K562 (cell line): ENCODE measurements around the gene PLEK2. TPM values are rescaled to one million over a fixed set of nuclear protein-coding genes. Genes with fewer than 3 reads are reported as not detected.

ENCODE experiments used
- ATAC-seq: fragments of 200-7000 bp; cut with Tn5 transposase; 3 replicates; pipeline ENCODE4 v1.9.1; 2020; ENCODE audit warnings: moderate library complexity
- BruUV-seq: library from RNA; stranded (reverse); fragments of 400-500 nt; replicated peaks from 2 replicates; lab custom pipeline; 2021; lab: Mats Ljungman, UMichigan
- CTCF ChIA-PET: fragments of 300-600 bp; formaldehyde crosslinking; extraction: SDS; loops from one replicate; lab custom pipeline; 2021; ENCODE audit warnings: low intra/inter-chr PET ratio; lab: Yijun Ruan, JAX
- POLR2A ChIA-PET: fragments of 300-600, 350-650 bp; sonication (Branson Sonifier 250); formaldehyde crosslinking; extraction: SDS; loops from one replicate; lab custom pipeline; 2021; ENCODE audit warnings: antibody characterized with exemption, inconsistent platforms; lab: Yijun Ruan, JAX
- DNase-seq, 4 experiments: peaks; one replicate each; pipeline versions ENCODE4 v3.0.0 to v3.0.0-alpha.2; 2011 to 2018; ENCODE audit warnings: low spot score in 3 of 4, mixed read lengths in 3 of 4; ENCODE audit errors: extremely low read depth in 1 of 4
- FAIRE-seq: peaks from 2 replicates; lab custom pipeline; 2011; peaks lifted over from hg19 to GRCh38; lab: Jason Lieb, UNC
- H2AFZ ChIP-seq: 2 replicates; pipeline ENCODE4 v1.6.0; 2011; ENCODE audit warnings: low read depth, low read length, control low read depth, inconsistent platforms
- H3K27ac ChIP-seq: fragments of 200-600 bp; 3 replicates; pipeline ENCODE4 v1.8.0; 2011; ENCODE audit warnings: low read depth, mild to moderate bottlenecking, control low read depth, inconsistent platforms, low read length, moderate library complexity, mixed read lengths; ENCODE audit errors: extremely low read depth
- H3K27me3 ChIP-seq, 2 experiments: fragments of 300-600 bp in 1 of 2; 2 replicates in 1 of 2; 3 replicates in 1 of 2; pipeline versions ENCODE4 v1.6.0 to v1.8.0; 2011; ENCODE audit warnings: inconsistent platforms in 2 of 2, low read length in 2 of 2, mild to moderate bottlenecking in 1 of 2, mixed read lengths in 1 of 2, moderate library complexity in 1 of 2; ENCODE audit not compliant: control insufficient read depth in 2 of 2, insufficient read depth in 2 of 2
- H3K36me3 ChIP-seq: fragments of 300-600 bp; 3 replicates; pipeline ENCODE4 v1.8.0; 2011; ENCODE audit warnings: mild to moderate bottlenecking, low read length, inconsistent platforms; ENCODE audit not compliant: control insufficient read depth, insufficient read depth
- H3K4me1 ChIP-seq, 2 experiments: fragments of 200-600 bp in 1 of 2; replicated peaks in 1 of 2; 2 replicates in 1 of 2; 3 replicates in 1 of 2; pipeline versions ENCODE4 v1.5.1 to v1.8.0; 2011; ENCODE audit warnings: inconsistent platforms in 2 of 2, low read length in 2 of 2, mild to moderate bottlenecking in 1 of 2, mixed read lengths in 1 of 2, moderate library complexity in 1 of 2; ENCODE audit not compliant: control insufficient read depth in 2 of 2, insufficient read depth in 2 of 2
- H3K4me2 ChIP-seq: 2 replicates; pipeline ENCODE4 v1.6.1; 2011; ENCODE audit warnings: low read length, control low read depth, inconsistent platforms, mixed read lengths; ENCODE audit not compliant: insufficient read depth
- H3K4me3 ChIP-seq: fragments of 200-600 bp; sonication (generic), shearing (Covaris generic); 2 replicates; pipeline ENCODE4 v1.5.1; 2016; ENCODE audit warnings: control low read depth, inconsistent platforms
- H3K79me2 ChIP-seq: fragments of 200-600 bp; 3 replicates; pipeline ENCODE4 v1.8.0; 2011; ENCODE audit warnings: low read length, inconsistent platforms; ENCODE audit not compliant: control insufficient read depth, insufficient read depth
- H3K9ac ChIP-seq, 2 experiments: 2 replicates each; pipeline versions ENCODE4 v1.6.0 to v1.6.1; 2011; ENCODE audit warnings: low read depth in 2 of 2, low read length in 2 of 2, control low read depth in 1 of 2, inconsistent platforms in 1 of 2, mild to moderate bottlenecking in 1 of 2, mixed read lengths in 1 of 2; ENCODE audit not compliant: insufficient read depth in 1 of 2
- H3K9me1 ChIP-seq: one replicate; pipeline ENCODE4 v1.6.0; 2011; ENCODE audit warnings: inconsistent platforms, mild to moderate bottlenecking, low read length, moderate library complexity; ENCODE audit not compliant: control insufficient read depth, insufficient read depth
- H3K9me3 ChIP-seq: replicated peaks from 2 replicates; pipeline ENCODE4 v1.5.1; 2011; ENCODE audit warnings: low read depth, low read length, inconsistent platforms; ENCODE audit not compliant: control insufficient read depth, insufficient read depth
- H4K20me1 ChIP-seq: replicated peaks from 2 replicates; pipeline ENCODE4 v1.6.1; 2011; ENCODE audit warnings: low read length, inconsistent platforms, mixed read lengths; ENCODE audit not compliant: control insufficient read depth, insufficient read depth
- ATF7 ChIP-seq: fragments of 450-650 bp; IDR thresholded peaks from 2 replicates; pipeline ENCODE4 v1.7.1; 2014; ENCODE audit warnings: mild to moderate bottlenecking, moderate library complexity
- ELF1 ChIP-seq: fragments of 200-800 bp; sonication (Bioruptor generic); IDR thresholded peaks from 2 replicates; pipeline ENCODE4 v1.6.1; 2016; ENCODE audit warnings: missing genetic modification characterization, missing compliant biosample characterization
- ELF2 ChIP-seq: fragments of 250-450 bp; sonication (Bioruptor Pico); IDR thresholded peaks from 2 replicates; pipeline ENCODE4 v1.5.0; 2021; ENCODE audit warnings: mild to moderate bottlenecking
- KLF1 ChIP-seq: fragments of 450-650 bp; IDR thresholded peaks from 2 replicates; pipeline ENCODE4 v1.6.1; 2016; ENCODE audit warnings: missing genetic modification characterization, missing compliant biosample characterization
- NRF1 ChIP-seq, 2 experiments: fragments of 450-650 bp; IDR thresholded peaks in 1 of 2; conservative IDR thresholded peaks in 1 of 2; 2 replicates each; pipeline ENCODE4 v1.6.1; 2014; ENCODE audit warnings: mild to moderate bottlenecking in 2 of 2
- RREB1 ChIP-seq: fragments of 250-450 bp; sonication (Bioruptor Pico); IDR thresholded peaks from 2 replicates; pipeline ENCODE4 v1.4.0; 2020
- ZKSCAN3 ChIP-seq: fragments of 250-450 bp; sonication (Bioruptor Pico); IDR thresholded peaks from 2 replicates; pipeline ENCODE4 v1.4.0; 2020
- ZNF639 ChIP-seq, 2 experiments: fragments of 200-800 bp in 1 of 2; sonication (Bioruptor generic) in 1 of 2; sonication (generic) in 1 of 2; formaldehyde crosslinking in 1 of 2; IDR thresholded peaks in 1 of 2; conservative IDR thresholded peaks in 1 of 2; 2 replicates each; pipeline versions ENCODE4 v1.5.0 to v1.6.1; 2016 to 2020; ENCODE audit warnings: missing compliant biosample characterization in 1 of 2, missing genetic modification characterization in 1 of 2, missing genetic modification reagents in 1 of 2
- ZNF740 ChIP-seq, 3 experiments: fragments of 200-800 bp in 1 of 3; sonication (Bioruptor generic) in 1 of 3; sonication (generic) in 1 of 3; formaldehyde crosslinking in 1 of 3; IDR thresholded peaks; 2 replicates each; pipeline versions ENCODE4 v1.6.1 to v1.8.0; 2016 to 2022; ENCODE audit warnings: mild to moderate bottlenecking in 2 of 3, missing compliant biosample characterization in 2 of 3, missing genetic modification characterization in 2 of 3, missing genetic modification reagents in 1 of 3
- WGBS: fragments of 100-300 bp; shearing (Covaris generic); methylation state at CpG from one replicate; pipeline ENCODE4 v1.1.6; 2016; ENCODE audit warnings: low coverage, mixed read lengths; ENCODE audit not compliant: insufficient coverage; ENCODE audit errors: missing lambda C conversion rate; 5-methylcytosine and 5-hydroxymethylcytosine counted together
- in situ Hi-C: fragments of 300-500 bp; cut with MboI; formaldehyde crosslinking; loops from 4 replicates; pipeline ENCODE4 v1.15.0; 2018; ENCODE audit warnings: inconsistent platforms, mixed read lengths
- intact Hi-C: fragments of 100-400 bp; cut with micrococcal nuclease; formaldehyde crosslinking; loops from 2 replicates; pipeline ENCODE4 v1.14.2; 2022
- polyA plus RNA-seq, 8 experiments: library from polyadenylated mRNA; depleted of rRNA in 4 of 8; stranded (reverse) in 5 of 8; unstranded in 3 of 8; fragments of >200 nt; fragmentation: Nextera tagmentation in 2 of 8; fragmentation: Illumina TruSeq in 1 of 8; extraction: Ambion mirVana in 2 of 8; extraction: Trizol in 1 of 8; gene quantifications; 2 replicates each; pipeline versions ENCODE4 v1.2.1 to v1.2.3, GENCODE V29; 2011 to 2014; ENCODE audit warnings: inconsistent platforms in 1 of 8, missing spikeins in 1 of 8
- total RNA-seq, 7 experiments: library from RNA; depleted of rRNA in 6 of 7; stranded (reverse); fragments of >200 nt in 6 of 7; fragmentation: Illumina TruSeq in 2 of 7; extraction: Trizol in 2 of 7; gene quantifications; 2 replicates each; pipeline versions ENCODE4 v1.2.1 to v1.2.3, GENCODE V29; 2011 to 2021; ENCODE audit warnings: low replicate concordance in 1 of 7

Gene PLEK2
- total and polyA plus RNA-seq, 9 of the 15 experiments (the other 6 are each of a cell fraction or from before 2014, with no cell fraction given): not detected

- H3K27me3 ChIP-seq: no peaks in the 10 kb centered on the region
- H4K20me1 ChIP-seq: peaks cover 6% of the 10 kb centered on the region; the same call in 1 of the 2 replicates
- H3K79me2 ChIP-seq: peaks cover 94% of the 10 kb centered on the region
- no peaks in the 10 kb centered on the region for H3K9me3 ChIP-seq
- ChIA-PET POLR2A (interaction anchor here (0.5 to 1.3 kb wide), 10 partner anchors 10 to 731 kb away, joined by 3 to 4 read pairs (median 3); no protein-coding TSS in a partner anchor), CTCF (interaction anchor here (1.0 to 1.1 kb wide), 2 partner anchors 66 to 194 kb away, joined by 3 to 5 read pairs; no protein-coding TSS in a partner anchor)
- peak within 1 kb of the TSS; percentile 98 for H3K27ac ChIP-seq
- peak; percentile 99 for FAIRE-seq
- H3K9ac ChIP-seq: peak within 1 kb of the TSS; percentile 96 to 99
- H2AFZ ChIP-seq: peak within 1 kb of the TSS; percentile 95
- H3K9me1 ChIP-seq: no peaks in the 10 kb centered on the region
- 1% methylated on average over 40 of the region's 47 CpGs for WGBS
- intact Hi-C loops (loop anchor here (5.0 kb wide), 1 partner anchor 118 kb away; the partner anchor contains the start of gene PALS1), in situ Hi-C loops (no loop called here)
- peaks cover 2 to 16% of the 10 kb centered on the region in 2 experiments; a peak in 2 of 5 replicates for H3K4me1 ChIP-seq
- peak within 1 kb of the TSS; percentile 87 for H3K4me2 ChIP-seq
- H3K4me3 ChIP-seq: peak within 1 kb of the TSS; percentile 85
- peak; percentile 89 to 98 (median 92) for DNase-seq
- no TSS peak for BruUV-seq
- H3K36me3 ChIP-seq: peaks cover 37% of the 10 kb centered on the region; the same call in 2 of the 3 replicates
- ATAC-seq: peak; percentile 83
- TF ChIP-seq ATF7 (peak; percentile 76), ZKSCAN3 (no peak), RREB1 (0 out of 2 replicates have a peak, but pooled peaks have one; percentile 30), ELF1 (tag) (peak; percentile 95), ZNF740 (CRISPR knock-in tag; IDR thresholded peaks at IDR 0.05) (no peak), ZNF740 (tag; IDR thresholded peaks at IDR 0.05) (no peak), ZNF639 (CRISPR knock-in tag; conservative IDR thresholded peaks at IDR 0.05 in 1 of 2, IDR thresholded peaks at IDR 0.05 in 1 of 2) (peak in 1 of 2 experiments; percentile 69; a peak in 1 of 4 replicates), NRF1 (conservative IDR thresholded peaks at IDR 0.05 in 1 of 2, IDR thresholded peaks at IDR 0.05 in 1 of 2) (peak; percentile 97 to 98), KLF1 (tag) (peak; percentile 82), ELF2 (CRISPR knock-in tag) (peak; percentile 79)
Observed at GRCh38 chr14:67359775-67360469, 52.0 kb downstream of the PLEK2 start, which contains the start of the genes ATP6V1D and EIF2S1. TSS of gene ATP6V1D (minus strand) at chr14:67359804. CDS start at chr14:67359698, 106 bp downstream. TSS of gene EIF2S1 (plus strand) at chr14:67360328. CDS start at chr14:67364768, 4,440 bp downstream.
